Endodermal cell (in vitro differentiated cells): Measurements from ENCODE around the gene TMEM185B. TPM values are rescaled to one million over a fixed set of nuclear protein-coding genes. Genes with fewer than 3 reads are reported as not detected.

ENCODE experiments used
- DNase-seq: peaks from one replicate; pipeline ENCODE4 v3.0.0-alpha.2; 2017
- H3K27ac ChIP-seq: 2 replicates; pipeline ENCODE4 v1.5.1; 2013; ENCODE audit warnings: mild to moderate bottlenecking, low read depth, low read length, moderate library complexity
- H3K27me3 ChIP-seq: 2 replicates; pipeline ENCODE4 v1.6.1; 2013; ENCODE audit warnings: mild to moderate bottlenecking, low read length, moderate library complexity; ENCODE audit not compliant: insufficient read depth, control insufficient read depth, poor library complexity, severe bottlenecking
- H3K36me3 ChIP-seq: 2 replicates; pipeline ENCODE4 v1.7.0; 2013; ENCODE audit warnings: mild to moderate bottlenecking, low read length, moderate library complexity; ENCODE audit not compliant: control insufficient read depth, insufficient read depth
- H3K4me1 ChIP-seq: one replicate; pipeline ENCODE4 v1.7.0; 2013; ENCODE audit warnings: low read length; ENCODE audit not compliant: control insufficient read depth, insufficient read depth
- H3K4me3 ChIP-seq: 2 replicates; pipeline ENCODE4 v1.5.1; 2013; ENCODE audit warnings: mild to moderate bottlenecking, low read length, moderate library complexity
- H3K9ac ChIP-seq: 2 replicates; pipeline ENCODE4 v1.6.1; 2013; ENCODE audit warnings: mild to moderate bottlenecking, low read length, moderate library complexity; ENCODE audit not compliant: poor library complexity, severe bottlenecking; ENCODE audit errors: extremely low read depth
- H3K9me3 ChIP-seq: 2 replicates; pipeline ENCODE4 v1.6.1; 2013; ENCODE audit warnings: mild to moderate bottlenecking, low read length, moderate library complexity; ENCODE audit not compliant: control insufficient read depth
- H3K27ac Mint-ChIP-seq: 2 replicates; pipeline ENCODE4 v1.8.0; 2020; ENCODE audit warnings: mixed read lengths
- H3K27me3 Mint-ChIP-seq: 2 replicates; pipeline ENCODE4 v1.8.0; 2021; ENCODE audit warnings: mild to moderate bottlenecking, mixed read lengths; ENCODE audit not compliant: insufficient read depth
- H3K36me3 Mint-ChIP-seq: 2 replicates; pipeline ENCODE4 v1.8.0; 2020; ENCODE audit warnings: low read depth, mixed read lengths
- H3K4me1 Mint-ChIP-seq: 2 replicates; pipeline ENCODE4 v1.8.0; 2020; ENCODE audit warnings: mixed read lengths
- H3K4me3 Mint-ChIP-seq: 2 replicates; pipeline ENCODE4 v1.8.0; 2020; ENCODE audit warnings: mild to moderate bottlenecking, moderate library complexity, mixed read lengths
- H3K9me3 Mint-ChIP-seq: 2 replicates; pipeline ENCODE4 v1.8.0; 2020; ENCODE audit warnings: mild to moderate bottlenecking, mixed read lengths
- WGBS, 2 experiments: methylation state at CpG; one replicate each; pipeline versions ENCODE4 v1.1.5 to v1.1.7; 2013; ENCODE audit warnings: missing lambda C conversion rate in 2 of 2, mixed read lengths in 1 of 2; ENCODE audit not compliant: insufficient coverage in 1 of 2, insufficient read length in 1 of 2; 5-methylcytosine and 5-hydroxymethylcytosine counted together
- total RNA-seq, 2 donors: library from RNA; stranded (reverse); fragmentation: NEBNext Ultra II Directional in 1 of 2; extraction: Animal tissue kit (Norgen Biotek cat#: 25700) in 1 of 2; gene quantifications; 2 replicates in 1 of 2; 3 replicates in 1 of 2; pipeline ENCODE4 v1.2.1, GENCODE V29; 2021
- TF ChIP-seq, protein P1 (sequence below): fragments of 200-600 bp; sonication (generic); conservative IDR thresholded peaks from 2 replicates; pipeline ENCODE4 v1.5.0; 2021; ENCODE audit warnings: antibody characterized with exemption, mild to moderate bottlenecking

Gene TMEM185B
- total RNA-seq, 2 donors from 2014 or later: 19.5 to 22.9 TPM

DNA sequence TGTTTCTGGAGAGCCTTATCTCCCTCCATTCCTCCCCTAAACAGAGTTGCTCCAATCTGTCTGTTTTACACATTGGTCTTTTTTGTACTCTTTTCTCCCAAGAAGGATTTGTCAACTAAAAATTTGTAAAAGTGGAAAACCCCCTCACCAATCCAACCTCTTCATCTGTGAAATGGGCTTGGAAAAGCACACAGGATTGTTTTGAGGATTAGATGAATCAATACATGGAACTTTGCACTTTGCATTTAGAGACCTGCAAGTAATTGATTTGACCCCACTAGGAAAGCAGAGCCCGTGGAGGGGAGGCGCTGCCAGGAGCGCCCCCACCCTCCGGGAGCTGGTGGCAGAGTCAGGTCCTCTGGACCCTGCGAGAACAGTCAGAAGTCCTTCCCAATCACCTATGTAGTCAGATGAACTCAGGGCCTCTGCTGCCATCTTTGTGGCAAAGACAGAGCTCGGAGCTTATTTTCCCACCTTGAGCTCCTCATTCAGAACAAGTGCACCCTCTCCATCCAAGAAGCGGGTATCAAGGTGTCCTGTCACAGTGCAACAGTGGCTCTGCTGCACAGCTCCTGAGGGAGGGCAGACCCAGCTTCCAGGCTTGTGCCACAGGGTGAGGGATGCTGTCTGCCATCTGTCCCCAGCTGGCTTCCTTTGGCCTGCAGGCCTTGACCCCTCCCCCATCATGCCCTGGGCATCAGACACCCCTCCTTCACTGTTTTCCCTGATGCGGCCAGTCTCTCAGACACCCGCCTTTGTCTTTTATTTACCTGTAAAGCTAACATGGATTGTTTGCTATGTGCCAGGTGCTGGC, 1.7 kb upstream of the TMEM185B start:
- peaks cover 17% of the 10 kb centered on the region for H3K27me3 ChIP-seq
- H3K27me3 Mint-ChIP-seq: peaks cover 32% of the 10 kb centered on the region
- H3K36me3 Mint-ChIP-seq: peaks cover 22% of the 10 kb centered on the region
- H3K4me1 Mint-ChIP-seq: peaks cover 39% of the 10 kb centered on the region
- H3K27ac Mint-ChIP-seq: no peak overlapping the region
- H3K27ac ChIP-seq: no peak overlapping the region
- H3K4me1 ChIP-seq: peaks cover 11% of the 10 kb centered on the region
- no peak overlapping the region for H3K4me3 ChIP-seq
- 94 to 98% methylated on average over 7 to 9 of the region's 9 CpGs for WGBS, 2 experiments
- peaks cover 6% of the 10 kb centered on the region for H3K9me3 Mint-ChIP-seq
- peak; percentile 38 for DNase-seq
- no peak overlapping the region for H3K9ac ChIP-seq
- H3K4me3 Mint-ChIP-seq: no peak overlapping the region
- TF ChIP-seq, protein P1, sequence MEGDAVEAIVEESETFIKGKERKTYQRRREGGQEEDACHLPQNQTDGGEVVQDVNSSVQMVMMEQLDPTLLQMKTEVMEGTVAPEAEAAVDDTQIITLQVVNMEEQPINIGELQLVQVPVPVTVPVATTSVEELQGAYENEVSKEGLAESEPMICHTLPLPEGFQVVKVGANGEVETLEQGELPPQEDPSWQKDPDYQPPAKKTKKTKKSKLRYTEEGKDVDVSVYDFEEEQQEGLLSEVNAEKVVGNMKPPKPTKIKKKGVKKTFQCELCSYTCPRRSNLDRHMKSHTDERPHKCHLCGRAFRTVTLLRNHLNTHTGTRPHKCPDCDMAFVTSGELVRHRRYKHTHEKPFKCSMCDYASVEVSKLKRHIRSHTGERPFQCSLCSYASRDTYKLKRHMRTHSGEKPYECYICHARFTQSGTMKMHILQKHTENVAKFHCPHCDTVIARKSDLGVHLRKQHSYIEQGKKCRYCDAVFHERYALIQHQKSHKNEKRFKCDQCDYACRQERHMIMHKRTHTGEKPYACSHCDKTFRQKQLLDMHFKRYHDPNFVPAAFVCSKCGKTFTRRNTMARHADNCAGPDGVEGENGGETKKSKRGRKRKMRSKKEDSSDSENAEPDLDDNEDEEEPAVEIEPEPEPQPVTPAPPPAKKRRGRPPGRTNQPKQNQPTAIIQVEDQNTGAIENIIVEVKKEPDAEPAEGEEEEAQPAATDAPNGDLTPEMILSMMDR: no peak
- H3K36me3 ChIP-seq: peaks cover 13% of the 10 kb centered on the region
- H3K9me3 ChIP-seq: peaks cover 7% of the 10 kb centered on the region

GRCh38 chr2:120224256-120224655, 1.1 kb upstream of the TMEM185B start:
- H3K4me1 ChIP-seq: peaks cover 11% of the 10 kb centered on the region
- H3K27me3 ChIP-seq: peaks cover 17% of the 10 kb centered on the region
- H3K27me3 Mint-ChIP-seq: peaks cover 32% of the 10 kb centered on the region
- H3K4me1 Mint-ChIP-seq: peaks cover 39% of the 10 kb centered on the region
- H3K9me3 Mint-ChIP-seq: peaks cover 6% of the 10 kb centered on the region
- peak overlapping the region; percentile 76 for H3K4me3 ChIP-seq
- H3K27ac Mint-ChIP-seq: no peak overlapping the region
- H3K36me3 ChIP-seq: peaks cover 13% of the 10 kb centered on the region
- TF ChIP-seq, protein P1: no peak
- H3K4me3 Mint-ChIP-seq: peak overlapping the region; percentile 67
- WGBS, 2 experiments: 94 to 97% methylated on average over 11 to 13 of the region's 13 CpGs
- peak; percentile 47 for DNase-seq
- H3K9ac ChIP-seq: no peak overlapping the region
- peaks cover 7% of the 10 kb centered on the region for H3K9me3 ChIP-seq
- peaks cover 25% of the 10 kb centered on the region for H3K36me3 Mint-ChIP-seq
- no peak overlapping the region for H3K27ac ChIP-seq

DNA sequence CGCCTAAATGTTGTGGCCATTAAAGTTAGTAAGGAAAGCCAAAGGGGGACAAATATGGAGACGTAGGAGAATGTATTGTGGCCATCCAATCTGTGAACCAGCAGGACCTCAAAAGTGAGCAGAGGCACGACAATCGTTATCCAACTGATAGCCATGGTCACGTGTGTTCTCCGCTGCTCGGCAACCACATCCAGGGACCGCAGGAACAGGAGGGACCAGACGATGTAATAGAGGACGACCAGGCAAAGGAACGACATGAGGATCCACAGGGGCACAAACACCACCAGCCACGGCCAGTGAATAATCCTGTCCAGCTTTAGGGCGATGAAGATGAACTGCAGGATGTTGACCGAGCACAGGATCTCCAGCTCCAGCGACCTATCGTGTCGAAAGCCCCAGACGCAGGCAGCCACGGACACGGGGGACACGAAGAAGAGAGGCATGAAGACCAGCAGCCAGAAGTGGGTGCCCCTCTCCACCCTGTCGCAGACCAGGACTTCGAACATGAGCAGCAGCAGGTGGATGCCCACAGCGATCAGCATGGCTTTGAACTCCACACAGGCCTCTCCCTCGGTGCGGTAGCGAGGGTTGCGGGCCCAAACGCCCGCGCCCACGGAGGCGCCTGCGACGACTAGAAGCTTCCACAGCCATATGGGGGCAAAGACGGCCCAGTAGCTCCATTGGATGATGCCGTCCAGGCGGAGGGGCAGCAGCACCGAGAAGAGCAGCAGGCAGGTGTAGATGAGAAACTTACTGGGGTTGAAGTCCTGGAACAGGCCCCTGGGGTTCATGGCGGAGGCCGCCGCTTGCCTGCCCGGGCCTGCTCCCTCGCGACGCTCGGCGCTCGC, 790 bp downstream of the TMEM185B start:
- TF ChIP-seq, protein P1: no peak
- peaks cover 17% of the 10 kb centered on the region for H3K27me3 ChIP-seq
- no peak overlapping the region for H3K9ac ChIP-seq
- Mint-ChIP-seq H3K4me1 (peaks cover 30% of the 10 kb centered on the region), H3K4me3 (peak overlapping the region; percentile 67), H3K9me3 (peaks cover 6% of the 10 kb centered on the region), H3K36me3 (peaks cover 25% of the 10 kb centered on the region), H3K27ac (peak overlapping the region; percentile 52), H3K27me3 (peaks cover 32% of the 10 kb centered on the region)
- peak overlapping the region; percentile 76 for H3K4me3 ChIP-seq
- peaks cover 7% of the 10 kb centered on the region for H3K9me3 ChIP-seq
- no peak overlapping the region for H3K27ac ChIP-seq
- H3K36me3 ChIP-seq: peaks cover 13% of the 10 kb centered on the region
- DNase-seq: no peak
- peaks cover 6% of the 10 kb centered on the region for H3K4me1 ChIP-seq
- WGBS, 2 experiments: 84 to 98% methylated on average over 35 to 49 of the region's 49 CpGs
